WTC11 (cell line): ENCODE data around the gene RAD9A. TPM values are rescaled to one million over a fixed set of nuclear protein-coding genes. Genes with fewer than 3 reads are reported as not detected.
A peak's percentile ranks its signal among the peaks of the same experiment; 100 is the strongest.

Source experiments
- ATAC-seq: fragments of 200-7000 bp; cut with Tn5 transposase; 2 replicates; pipeline ENCODE4 v1.10.0; 2021; ENCODE audit warnings: mild to moderate bottlenecking, moderate library complexity
- CTCF ChIA-PET: fragments of 300-600 bp; sonication (Branson Sonifier 250); formaldehyde crosslinking; loops from one replicate; lab custom pipeline; 2021; ENCODE audit warnings: antibody characterized with exemption; lab: Charles Lee
- POLR2A ChIA-PET: fragments of 350-600 bp; sonication (Branson Sonifier 250); formaldehyde crosslinking; loops from one replicate; lab custom pipeline; 2021; ENCODE audit warnings: antibody characterized with exemption; lab: Charles Lee
- DNase-seq: peaks from one replicate; pipeline ENCODE4 v3.0.0; 2021; ENCODE audit warnings: low spot score
- H3K27ac Mint-ChIP-seq: 2 replicates; pipeline ENCODE4 v1.8.0; 2021; ENCODE audit warnings: mixed read lengths
- H3K27me3 Mint-ChIP-seq: 2 replicates; pipeline ENCODE4 v1.8.0; 2021; ENCODE audit warnings: low read depth, mild to moderate bottlenecking, moderate library complexity, mixed read lengths
- H3K36me3 Mint-ChIP-seq: 2 replicates; pipeline ENCODE4 v1.8.0; 2021; ENCODE audit warnings: mixed read lengths
- H3K4me1 Mint-ChIP-seq: 2 replicates; pipeline ENCODE4 v1.8.0; 2022; ENCODE audit warnings: mixed read lengths
- H3K4me3 Mint-ChIP-seq: 2 replicates; pipeline ENCODE4 v1.8.0; 2021; ENCODE audit warnings: mild to moderate bottlenecking, moderate library complexity, mixed read lengths
- H3K9me3 Mint-ChIP-seq: 2 replicates; pipeline ENCODE4 v1.8.0; 2021; ENCODE audit warnings: mixed read lengths
- ARID4B ChIP-seq: sonication (generic); formaldehyde crosslinking; IDR thresholded peaks from 2 replicates; pipeline ENCODE4 v1.8.0; 2023; ENCODE audit warnings: missing genetic modification reagents, mild to moderate bottlenecking, borderline replicate concordance
- CBFB ChIP-seq: sonication (generic); formaldehyde crosslinking; IDR thresholded peaks from 2 replicates; pipeline ENCODE4 v1.8.1; 2022; ENCODE audit warnings: mild to moderate bottlenecking, low read depth, missing genetic modification reagents
- CTCF ChIP-seq: fragments of 200-600 bp; IDR thresholded peaks from 2 replicates; pipeline ENCODE4 v1.8.0; 2022; ENCODE audit warnings: antibody characterized with exemption
- E2F5 ChIP-seq: sonication (generic); formaldehyde crosslinking; IDR thresholded peaks from 2 replicates; pipeline ENCODE4 v1.8.1; 2022; ENCODE audit warnings: mild to moderate bottlenecking, moderate library complexity, missing genetic modification reagents
- ETV6 ChIP-seq: sonication (generic); formaldehyde crosslinking; IDR thresholded peaks from 2 replicates; pipeline ENCODE4 v1.8.1; 2022; ENCODE audit warnings: mild to moderate bottlenecking, missing genetic modification reagents
- FOXJ3 ChIP-seq: sonication (generic); formaldehyde crosslinking; IDR thresholded peaks from 2 replicates; pipeline ENCODE4 v1.9.0; 2021; ENCODE audit warnings: missing genetic modification reagents, mild to moderate bottlenecking, borderline replicate concordance
- FOXP1 ChIP-seq: sonication (generic); formaldehyde crosslinking; IDR thresholded peaks from 2 replicates; pipeline ENCODE4 v1.8.0; 2022; ENCODE audit warnings: missing genetic modification reagents, mild to moderate bottlenecking, moderate library complexity, borderline replicate concordance
- IRF2 ChIP-seq: sonication (generic); formaldehyde crosslinking; IDR thresholded peaks from 2 replicates; pipeline ENCODE4 v1.8.0; 2022; ENCODE audit warnings: low read depth, missing genetic modification reagents, borderline replicate concordance
- NFYB ChIP-seq: sonication (generic); formaldehyde crosslinking; conservative IDR thresholded peaks from 2 replicates; pipeline ENCODE4 v1.8.0; 2022; ENCODE audit warnings: low read depth, missing genetic modification reagents
- NR3C1 ChIP-seq: sonication (generic); formaldehyde crosslinking; conservative IDR thresholded peaks from 2 replicates; pipeline ENCODE4 v1.8.1; 2023; ENCODE audit warnings: low read depth, mild to moderate bottlenecking, missing genetic modification reagents
- SP1 ChIP-seq: sonication (generic); formaldehyde crosslinking; conservative IDR thresholded peaks from 2 replicates; pipeline ENCODE4 v1.8.1; 2022; ENCODE audit warnings: missing genetic modification reagents
- TP53 ChIP-seq: sonication (generic); formaldehyde crosslinking; IDR thresholded peaks from 2 replicates; pipeline ENCODE4 v1.8.1; 2023; ENCODE audit warnings: mild to moderate bottlenecking, missing genetic modification reagents
- ZNF219 ChIP-seq: sonication (generic); formaldehyde crosslinking; IDR thresholded peaks from 2 replicates; pipeline ENCODE4 v1.8.0; 2023; ENCODE audit warnings: missing genetic modification reagents, mild to moderate bottlenecking, borderline replicate concordance
- ZNF232 ChIP-seq: sonication (generic); formaldehyde crosslinking; IDR thresholded peaks from 2 replicates; pipeline ENCODE4 v1.8.0; 2022; ENCODE audit warnings: mild to moderate bottlenecking, missing genetic modification reagents
- ZNF281 ChIP-seq: sonication (generic); formaldehyde crosslinking; IDR thresholded peaks from 2 replicates; pipeline ENCODE4 v1.8.0; 2023; ENCODE audit warnings: mild to moderate bottlenecking, missing genetic modification reagents
- ZNF425 ChIP-seq: fragments of 250-450 bp; sonication (Bioruptor Pico); conservative IDR thresholded peaks from 2 replicates; pipeline ENCODE4 v1.9.0; 2021; ENCODE audit warnings: mild to moderate bottlenecking
- ZNF532 ChIP-seq: fragments of 250-450 bp; sonication (Bioruptor Pico); IDR thresholded peaks from 2 replicates; pipeline ENCODE4 v1.9.0; 2021; ENCODE audit warnings: mild to moderate bottlenecking, borderline replicate concordance
- total RNA-seq: library from RNA; stranded (reverse); gene quantifications from 3 replicates; pipeline ENCODE4 v1.2.3, GENCODE V29; 2021

Gene RAD9A
- total RNA-seq, 1 experiment from 2014 or later: 45.5 TPM

- Mint-ChIP-seq H3K9me3 (no peaks in the 10 kb centered on the region), H3K4me1 (peaks cover 34% of the 10 kb centered on the region), H3K27me3 (no peaks in the 10 kb centered on the region), H3K36me3 (peaks cover 13% of the 10 kb centered on the region), H3K27ac (peak within 1 kb of the TSS; percentile 78), H3K4me3 (peak within 1 kb of the TSS; percentile 73)
- POLR2A ChIA-PET: interaction anchor here (0.6 to 2.2 kb wide), 16 partner anchors 10 to 81 kb away, joined by 3 to 21 read pairs (median 6); partner anchors contain the start of genes AIP, PTPRCAP, RAD9A and RPS6KB2
- DNase-seq (peak; percentile 88), ATAC-seq (peak; percentile 86)
- TF ChIP-seq CBFB (CRISPR knock-in tag) (no peak), ZNF532 (CRISPR knock-in tag) (no peak), FOXP1 (CRISPR knock-in tag) (0 out of 2 replicates have a peak, but pooled peaks have one; percentile 39), ZNF232 (CRISPR knock-in tag) (0 out of 2 replicates have a peak, but pooled peaks have one; percentile 51), SP1 (CRISPR knock-in tag) (peak; percentile 88), ZNF281 (0 out of 2 replicates have a peak, but pooled peaks have one; percentile 52), E2F5 (CRISPR knock-in tag) (no peak), CTCF (peak; percentile 46), ETV6 (CRISPR knock-in tag) (no peak), NR3C1 (no peak), TP53 (CRISPR knock-in tag) (no peak), ZNF425 (no peak), IRF2 (CRISPR knock-in tag) (no peak), ARID4B (CRISPR knock-in tag) (peak; percentile 14; the same call in 1 of the 2 replicates), ZNF219 (CRISPR knock-in tag) (0 out of 2 replicates have a peak, but pooled peaks have one; percentile 25), NFYB (CRISPR knock-in tag) (no peak), FOXJ3 (CRISPR knock-in tag) (no peak)
- CTCF ChIA-PET: interaction anchor here (0.5 to 3.9 kb wide), 51 partner anchors 8 to 1179 kb away, joined by 3 to 112 read pairs (median 5); partner anchors contain the start of genes AIP, ANKRD13D, CLCF1 and CORO1B
These were observed 9.9 kb downstream of the RAD9A start, which contains the start of gene PPP1CA for GRCh38 chr11:67401495-67402191. PPP1CA (minus strand) TSS chr11:67401858; CDS start chr11:67401782, 76 bp downstream.
